Gastrocnemius medialis (tissue), 4 donors: ENCODE measurements around the gene HMCN1. TPM values are rescaled to one million over a fixed set of nuclear protein-coding genes. Genes with fewer than 3 reads are reported as not detected.
"Not testable (repeated sequence)": the region's sequence is repeated elsewhere in the genome, so short reads cannot be mapped to it uniquely, and the experiment has no call there.

Experiments
- ATAC-seq, 2 donors: fragments of 150-250 bp; one replicate each; pipeline ENCODE4 v1.9.1; 2016
- DNase-seq, 2 donors: peaks; one replicate each; pipeline ENCODE4 v3.0.0-alpha.2; 2019
- H3K27ac ChIP-seq, 4 donors: fragments of 200-600 bp; sonication (generic); 1 replicate in 1 of 4; 2 replicates in 3 of 4; pipeline ENCODE4 v1.5.1; 2016 to 2018; ENCODE audit warnings: mild to moderate bottlenecking in 2 of 4, moderate library complexity in 1 of 4
- H3K27me3 ChIP-seq, 3 donors: fragments of 200-600 bp; sonication (generic) in 2 of 3; 1 replicate in 1 of 3; 2 replicates in 2 of 3; pipeline versions ENCODE4 v1.5.1 to v1.6.0; 2016 to 2019; ENCODE audit warnings: mild to moderate bottlenecking in 1 of 3, moderate library complexity in 1 of 3
- H3K36me3 ChIP-seq, 2 donors: fragments of 200-600 bp; sonication (generic) in 1 of 2; one replicate each; pipeline ENCODE4 v1.5.1; 2017 to 2018
- H3K4me1 ChIP-seq, 2 donors: fragments of 200-600 bp; sonication (generic) in 1 of 2; one replicate each; pipeline ENCODE4 v1.5.1; 2016 to 2017; ENCODE audit warnings: mild to moderate bottlenecking in 2 of 2
- H3K4me3 ChIP-seq, 4 donors: fragments of 200-600 bp; sonication (generic) in 3 of 4; 1 replicate in 1 of 4; 2 replicates in 3 of 4; pipeline ENCODE4 v1.5.1; 2016 to 2019; ENCODE audit warnings: mild to moderate bottlenecking in 2 of 4
- H3K9me3 ChIP-seq, 3 donors: fragments of 200-600 bp; sonication (generic) in 2 of 3; 1 replicate in 1 of 3; 2 replicates in 2 of 3; pipeline ENCODE4 v1.5.1; 2016 to 2019
- CTCF ChIP-seq, 5 experiments: fragments of 450-650 bp in 3 of 5; fragments of 200-600 bp in 2 of 5; sonication (generic) in 2 of 5; IDR thresholded peaks in 4 of 5; conservative IDR thresholded peaks in 1 of 5; 1 replicate in 4 of 5; 2 replicates in 1 of 5; pipeline ENCODE4 v1.5.1; 2016 to 2019; ENCODE audit warnings: antibody characterized with exemption in 5 of 5, mild to moderate bottlenecking in 3 of 5, moderate library complexity in 3 of 5
- POLR2A ChIP-seq, 2 donors: fragments of 450-650 bp; IDR thresholded peaks; one replicate each; pipeline ENCODE4 v1.6.1; 2017; ENCODE audit warnings: antibody characterized with exemption in 2 of 2, mild to moderate bottlenecking in 2 of 2, moderate library complexity in 2 of 2
- in situ Hi-C, 4 donors: fragments of 200-750 bp; cut with MboI; loops; one replicate each; pipeline versions ENCODE4 v1.15.0 to v1.8.0; 2017; ENCODE audit warnings: low sequenced_read_pairs in 4 of 4
- intact Hi-C: fragments of 100-400 bp; cut with DNase I; formaldehyde crosslinking; loops from one replicate; pipeline ENCODE4 v1.15.1; 2023; ENCODE audit warnings: low total_unique reads
- total RNA-seq, 4 donors: library from RNA; depleted of rRNA; stranded (reverse); fragments of >200 nt; gene quantifications; one replicate each; pipeline versions ENCODE4 v1.1.0 to v1.2.3, GENCODE V29; 2016

HMCN1 gene
- total RNA-seq, 4 donors from 2014 or later, result 2.6 to 7.5 (median 5.1) TPM

- no peaks in the 10 kb centered on the region for H3K36me3 ChIP-seq
- TF ChIP-seq CTCF (IDR thresholded peaks at IDR 0.05 in 4 of 5, conservative IDR thresholded peaks at IDR 0.05 in 1 of 5), result peak in 1 of 5 experiments; percentile 8
- no peak for TF ChIP-seq POLR2A (IDR thresholded peaks at IDR 0.05)
- H3K27me3 ChIP-seq, result no peaks in the 10 kb centered on the region
- H3K27ac ChIP-seq, result no peak overlapping the region
- ATAC-seq, result no peak
- in situ Hi-C loops (no loop called here), intact Hi-C loops (loop anchor here (5.0 kb wide), 1 partner anchor 57 kb away; no protein-coding TSS in a partner anchor)
- no peak overlapping the region for H3K4me3 ChIP-seq
- no peaks in the 10 kb centered on the region for H3K9me3 ChIP-seq
- no peak for DNase-seq
- H3K4me1 ChIP-seq, result no peaks in the 10 kb centered on the region
Observed at GRCh38 chr1:186155594-186155993, 421.4 kb downstream of the HMCN1 start.

GRCh38 chr1:186162895-186163294, 428.7 kb downstream of the HMCN1 start:
- intact Hi-C loops, H3K4me1 ChIP-seq, H3K9me3 ChIP-seq, H3K27ac ChIP-seq, in situ Hi-C loops, H3K4me3 ChIP-seq, H3K36me3 ChIP-seq, DNase-seq, ATAC-seq, H3K27me3 ChIP-seq: not testable (repeated sequence)

GRCh38 chr1:186164773-186165172, 430.6 kb downstream of the HMCN1 start:
- in situ Hi-C loops, result no loop called here
- no peak for ATAC-seq
- no peak overlapping the region for H3K4me3 ChIP-seq
- intact Hi-C loops, result no loop called here
- no peak overlapping the region for H3K27ac ChIP-seq
- no peaks in the 10 kb centered on the region for H3K27me3 ChIP-seq
- no peaks in the 10 kb centered on the region for H3K9me3 ChIP-seq
- TF ChIP-seq POLR2A (IDR thresholded peaks at IDR 0.05) (no peak), CTCF (IDR thresholded peaks at IDR 0.05 in 4 of 5, conservative IDR thresholded peaks at IDR 0.05 in 1 of 5) (no peak)
- H3K36me3 ChIP-seq, result no peaks in the 10 kb centered on the region
- no peak for DNase-seq
- no peaks in the 10 kb centered on the region for H3K4me1 ChIP-seq

- ATAC-seq, result no peak
- H3K4me1 ChIP-seq, result no peaks in the 10 kb centered on the region
- in situ Hi-C loops (no loop called here), intact Hi-C loops (no loop called here)
- TF ChIP-seq POLR2A (IDR thresholded peaks at IDR 0.05) (no peak), CTCF (IDR thresholded peaks at IDR 0.05 in 4 of 5, conservative IDR thresholded peaks at IDR 0.05 in 1 of 5) (no peak)
- no peaks in the 10 kb centered on the region for H3K9me3 ChIP-seq
- no peak overlapping the region for H3K4me3 ChIP-seq
- no peak for DNase-seq
- H3K27me3 ChIP-seq, result no peaks in the 10 kb centered on the region
- no peaks in the 10 kb centered on the region for H3K36me3 ChIP-seq
- no peak overlapping the region for H3K27ac ChIP-seq
Observed at GRCh38 chr1:186165303-186165702, 431.1 kb downstream of the HMCN1 start.

- intact Hi-C loops (no loop called here), in situ Hi-C loops (no loop called here)
- H3K4me1 ChIP-seq, result no peaks in the 10 kb centered on the region
- DNase-seq (no peak), ATAC-seq (no peak)
- H3K36me3 ChIP-seq, result no peaks in the 10 kb centered on the region
- H3K9me3 ChIP-seq, result no peaks in the 10 kb centered on the region
- no peak for TF ChIP-seq POLR2A (IDR thresholded peaks at IDR 0.05)
- no peak for TF ChIP-seq CTCF (IDR thresholded peaks at IDR 0.05 in 4 of 5, conservative IDR thresholded peaks at IDR 0.05 in 1 of 5)
- no peak overlapping the region for H3K4me3 ChIP-seq
- no peaks in the 10 kb centered on the region for H3K27me3 ChIP-seq
- H3K27ac ChIP-seq, result no peak overlapping the region
Observed at GRCh38 chr1:186167096-186167668, 433.0 kb downstream of the HMCN1 start.
